ENCODE results near the gene TANC1.
A peak's percentile ranks its signal among the peaks of the same experiment; 100 is the strongest.

The TANC1 gene

GRCh38 chr2:159119652-159120257 lies 151.3 kb downstream of the TANC1 start:
- H3K9ac ChIP-seq (ENCODE audit: low read length), result no peak overlapping the region
- no peak overlapping the region for H2BK5ac ChIP-seq (ENCODE audit: low read depth, low read length, poor library complexity)
- peaks cover 18 to 25% of the 10 kb centered on the region in 2 experiments for H3K4me1 ChIP-seq (ENCODE audit: control insufficient read depth in 1 of 2, insufficient read depth in 2 of 2, low read length in 2 of 2)
- H3K9me3 ChIP-seq (ENCODE audit: insufficient read depth, low read depth, low read length), result peaks cover 1% of the 10 kb centered on the region
- no peak overlapping the region for H2BK120ac ChIP-seq (ENCODE audit: insufficient read depth, low read length, poor library complexity)
- no peak overlapping the region for H2AFZ ChIP-seq (ENCODE audit: insufficient read depth, low read length, poor library complexity)
- WGBS (ENCODE audit: extremely low coverage, insufficient coverage, insufficient read length), result no CpG with 5 or more reads among the region's 8 CpGs
- no peak overlapping the region for H4K8ac ChIP-seq (ENCODE audit: low read depth, low read length)
- peak; percentile 59 to 78 for DNase-seq
- H3K36me3 ChIP-seq (ENCODE audit: control insufficient read depth in 1 of 2, insufficient read depth in 2 of 2, low read length in 2 of 2), result peaks cover 0 to 3% of the 10 kb centered on the region in 2 experiments
- peaks cover 1% of the 10 kb centered on the region for H3K79me2 ChIP-seq (ENCODE audit: control insufficient read depth, insufficient read depth, low read length, poor library complexity)
- H3K4me2 ChIP-seq (ENCODE audit: low read length), result no peak overlapping the region
- H4K12ac ChIP-seq (ENCODE audit: low read depth, low read length), result no peak overlapping the region
- no peaks in the 10 kb centered on the region for H3K27me3 ChIP-seq (ENCODE audit: insufficient read depth, low read length)
- H3K4ac ChIP-seq (ENCODE audit: low read depth, low read length), result no peak overlapping the region
- no peak overlapping the region for H3K23ac ChIP-seq (ENCODE audit: low read length)
- peaks cover 5% of the 10 kb centered on the region for H3K79me1 ChIP-seq (ENCODE audit: low read length)
- H3K18ac ChIP-seq (ENCODE audit: low read length), result no peak overlapping the region
- H2AK5ac ChIP-seq (ENCODE audit: low read length), result no peak overlapping the region
- H4K91ac ChIP-seq (ENCODE audit: low read depth, low read length), result no peak overlapping the region
- peak overlapping the region; percentile 66 for H2BK12ac ChIP-seq (ENCODE audit: low read length)
- H3K27ac ChIP-seq (ENCODE audit: low read depth, low read length), result no peak overlapping the region
- no peak overlapping the region for H3K4me3 ChIP-seq (ENCODE audit: low read depth, low read length)
- H3K14ac ChIP-seq (ENCODE audit: low read length), result no peak overlapping the region

DNA sequence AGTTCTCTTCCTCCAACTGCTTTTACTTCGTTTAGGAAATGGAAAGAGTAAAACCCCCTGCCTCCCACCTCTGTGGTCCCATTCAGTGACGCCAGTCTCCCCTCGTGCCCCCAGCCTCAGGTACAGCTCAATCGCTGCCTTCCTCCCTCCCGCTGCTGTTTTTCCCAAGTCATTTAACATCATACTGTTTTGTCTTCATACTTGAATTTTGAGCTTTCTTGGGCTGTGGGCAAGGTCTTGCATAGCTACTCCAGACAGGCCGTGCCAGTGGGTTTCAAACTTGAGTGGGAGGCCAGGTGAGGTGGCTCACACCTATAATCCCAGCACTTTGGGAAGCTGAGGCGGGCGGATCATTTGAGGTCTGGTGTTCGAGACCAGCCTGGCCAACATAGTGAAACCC lies 155.3 kb downstream of the TANC1 start:
- H2BK5ac ChIP-seq (ENCODE audit: low read depth, low read length, poor library complexity), result no peak overlapping the region
- H3K4me1 ChIP-seq (ENCODE audit: control insufficient read depth in 1 of 2, insufficient read depth in 2 of 2, low read length in 2 of 2), result peaks cover 23 to 26% of the 10 kb centered on the region in 2 experiments

GRCh38 chr2:159124441-159124911 lies 156.0 kb downstream of the TANC1 start:
- H3K79me1 ChIP-seq (ENCODE audit: low read length), result peaks cover 7% of the 10 kb centered on the region

More for the DNA sequence above, 155.3 kb downstream of the TANC1 start:
- H3K27me3 ChIP-seq (ENCODE audit: insufficient read depth, low read length), result no peaks in the 10 kb centered on the region
- peaks cover 0 to 3% of the 10 kb centered on the region in 2 experiments for H3K36me3 ChIP-seq (ENCODE audit: control insufficient read depth in 1 of 2, insufficient read depth in 2 of 2, low read length in 2 of 2)
- H3K79me1 ChIP-seq (ENCODE audit: low read length), result peaks cover 7% of the 10 kb centered on the region
- no peak overlapping the region for H3K4me2 ChIP-seq (ENCODE audit: low read length)
- H3K23ac ChIP-seq (ENCODE audit: low read length), result no peak overlapping the region
- H4K8ac ChIP-seq (ENCODE audit: low read depth, low read length), result peak overlapping the region; percentile 2
- peak overlapping the region; percentile 1 for H3K14ac ChIP-seq (ENCODE audit: low read length)
- H3K79me2 ChIP-seq (ENCODE audit: control insufficient read depth, insufficient read depth, low read length, poor library complexity), result peaks cover 5% of the 10 kb centered on the region
- H3K9me3 ChIP-seq (ENCODE audit: insufficient read depth, low read depth, low read length), result no peaks in the 10 kb centered on the region
- no peak overlapping the region for H3K4ac ChIP-seq (ENCODE audit: low read depth, low read length)
- H2AK5ac ChIP-seq (ENCODE audit: low read length), result peak overlapping the region; percentile 1
- no peak overlapping the region for H2AFZ ChIP-seq (ENCODE audit: insufficient read depth, low read length, poor library complexity)
- no peak overlapping the region for H3K9ac ChIP-seq (ENCODE audit: low read length)
- no peak overlapping the region for H4K12ac ChIP-seq (ENCODE audit: low read depth, low read length)
- no peak overlapping the region for H3K18ac ChIP-seq (ENCODE audit: low read length)
- DNase-seq, result no peak
- H2BK12ac ChIP-seq (ENCODE audit: low read length), result peak overlapping the region; percentile 94
- H3K4me3 ChIP-seq (ENCODE audit: low read depth, low read length), result no peak overlapping the region
- peak overlapping the region; percentile 6 for H2BK120ac ChIP-seq (ENCODE audit: insufficient read depth, low read length, poor library complexity)
- no CpG with 5 or more reads among the region's 9 CpGs for WGBS (ENCODE audit: extremely low coverage, insufficient coverage, insufficient read length)
- peak overlapping the region; percentile 51 for H3K27ac ChIP-seq (ENCODE audit: low read depth, low read length)
- H4K91ac ChIP-seq (ENCODE audit: low read depth, low read length), result peak overlapping the region; percentile 59

GRCh38 chr2:159124931-159125467 lies 156.6 kb downstream of the TANC1 start:
- no peak overlapping the region for H3K9ac ChIP-seq (ENCODE audit: low read length)
- H3K27ac ChIP-seq (ENCODE audit: low read depth, low read length), result peak overlapping the region; percentile 51

More at GRCh38 chr2:159124441-159124911, 156.0 kb downstream of the TANC1 start:
- no peak overlapping the region for H3K4me2 ChIP-seq (ENCODE audit: low read length)
- H3K9me3 ChIP-seq (ENCODE audit: insufficient read depth, low read depth, low read length), result no peaks in the 10 kb centered on the region
- no peak overlapping the region for H4K12ac ChIP-seq (ENCODE audit: low read depth, low read length)
- no peak overlapping the region for H3K18ac ChIP-seq (ENCODE audit: low read length)
- H3K36me3 ChIP-seq (ENCODE audit: control insufficient read depth in 1 of 2, insufficient read depth in 2 of 2, low read length in 2 of 2), result peaks cover 0 to 3% of the 10 kb centered on the region in 2 experiments
- no peak overlapping the region for H2AFZ ChIP-seq (ENCODE audit: insufficient read depth, low read length, poor library complexity)
- H4K91ac ChIP-seq (ENCODE audit: low read depth, low read length), result peak overlapping the region; percentile 20
- H3K4ac ChIP-seq (ENCODE audit: low read depth, low read length), result no peak overlapping the region
- H3K23ac ChIP-seq (ENCODE audit: low read length), result no peak overlapping the region
- peak overlapping the region; percentile 51 for H3K27ac ChIP-seq (ENCODE audit: low read depth, low read length)
- no peak overlapping the region for H3K14ac ChIP-seq (ENCODE audit: low read length)
- no peak overlapping the region for H3K4me3 ChIP-seq (ENCODE audit: low read depth, low read length)
- H3K4me1 ChIP-seq (ENCODE audit: control insufficient read depth in 1 of 2, insufficient read depth in 2 of 2, low read length in 2 of 2), result peaks cover 20 to 24% of the 10 kb centered on the region in 2 experiments
- peaks cover 5% of the 10 kb centered on the region for H3K79me2 ChIP-seq (ENCODE audit: control insufficient read depth, insufficient read depth, low read length, poor library complexity)
- peak overlapping the region; percentile 52 for H2BK5ac ChIP-seq (ENCODE audit: low read depth, low read length, poor library complexity)
- no peak overlapping the region for H4K8ac ChIP-seq (ENCODE audit: low read depth, low read length)
- DNase-seq, result peak; percentile 63 to 64
- H3K27me3 ChIP-seq (ENCODE audit: insufficient read depth, low read length), result no peaks in the 10 kb centered on the region
- WGBS (ENCODE audit: extremely low coverage, insufficient coverage, insufficient read length), result no CpG with 5 or more reads among the region's 5 CpGs
- H2AK5ac ChIP-seq (ENCODE audit: low read length), result no peak overlapping the region
- H2BK120ac ChIP-seq (ENCODE audit: insufficient read depth, low read length, poor library complexity), result peak overlapping the region; percentile 29
- no peak overlapping the region for H3K9ac ChIP-seq (ENCODE audit: low read length)
- H2BK12ac ChIP-seq (ENCODE audit: low read length), result no peak overlapping the region

More at GRCh38 chr2:159124931-159125467, 156.6 kb downstream of the TANC1 start:
- no peak overlapping the region for H2BK12ac ChIP-seq (ENCODE audit: low read length)
- WGBS (ENCODE audit: extremely low coverage, insufficient coverage, insufficient read length), result no CpG with 5 or more reads among the region's 3 CpGs
- no peak overlapping the region for H2AFZ ChIP-seq (ENCODE audit: insufficient read depth, low read length, poor library complexity)
- peaks cover 5% of the 10 kb centered on the region for H3K79me2 ChIP-seq (ENCODE audit: control insufficient read depth, insufficient read depth, low read length, poor library complexity)
- no peak overlapping the region for H2AK5ac ChIP-seq (ENCODE audit: low read length)
- no peak overlapping the region for H4K8ac ChIP-seq (ENCODE audit: low read depth, low read length)
- H3K4me3 ChIP-seq (ENCODE audit: low read depth, low read length), result no peak overlapping the region
- peak in 1 of 2 donors; percentile 17 for DNase-seq
- peak overlapping the region; percentile 3 for H3K14ac ChIP-seq (ENCODE audit: low read length)
- peak overlapping the region; percentile 0 for H2BK120ac ChIP-seq (ENCODE audit: insufficient read depth, low read length, poor library complexity)
- H3K4ac ChIP-seq (ENCODE audit: low read depth, low read length), result no peak overlapping the region
- no peaks in the 10 kb centered on the region for H3K9me3 ChIP-seq (ENCODE audit: insufficient read depth, low read depth, low read length)
- no peak overlapping the region for H3K4me2 ChIP-seq (ENCODE audit: low read length)
- no peak overlapping the region for H3K23ac ChIP-seq (ENCODE audit: low read length)
- no peak overlapping the region for H3K18ac ChIP-seq (ENCODE audit: low read length)
- H4K12ac ChIP-seq (ENCODE audit: low read depth, low read length), result no peak overlapping the region
- peaks cover 0 to 3% of the 10 kb centered on the region in 2 experiments for H3K36me3 ChIP-seq (ENCODE audit: control insufficient read depth in 1 of 2, insufficient read depth in 2 of 2, low read length in 2 of 2)
- no peaks in the 10 kb centered on the region for H3K27me3 ChIP-seq (ENCODE audit: insufficient read depth, low read length)
- peaks cover 15 to 20% of the 10 kb centered on the region in 2 experiments for H3K4me1 ChIP-seq (ENCODE audit: control insufficient read depth in 1 of 2, insufficient read depth in 2 of 2, low read length in 2 of 2)
- H3K79me1 ChIP-seq (ENCODE audit: low read length), result peaks cover 7% of the 10 kb centered on the region
- H4K91ac ChIP-seq (ENCODE audit: low read depth, low read length), result no peak overlapping the region
- H2BK5ac ChIP-seq (ENCODE audit: low read depth, low read length, poor library complexity), result peak overlapping the region; percentile 52

Measured in trophoblast cell (in vitro differentiated cells and primary cell).